ENCODE results near the gene NOS1AP.
"Not testable (repeated sequence)": the region's sequence is repeated elsewhere in the genome, so short reads cannot be mapped to it uniquely, and the experiment has no call there.

NOS1AP gene

DNA sequence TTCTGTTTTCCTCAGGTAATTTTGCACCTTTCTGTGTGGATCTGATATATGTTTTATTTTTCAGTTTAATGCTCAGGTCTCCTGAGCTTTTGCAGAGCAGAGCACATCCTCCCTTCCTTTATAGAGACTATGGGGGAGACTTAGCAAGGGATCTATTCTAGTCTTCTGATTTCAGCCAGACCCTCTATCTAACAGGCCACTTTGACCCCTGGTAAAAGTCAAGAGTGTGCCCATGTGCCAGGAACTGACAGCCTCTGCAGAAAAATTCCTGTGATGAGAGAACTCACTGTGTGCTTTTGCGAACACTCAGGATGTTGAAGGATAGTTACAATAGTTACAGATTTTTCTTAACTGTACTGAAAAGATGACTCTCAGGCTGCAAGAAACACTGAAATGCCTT is 123.3 kb downstream of the NOS1AP start:
- DNase-seq (ENCODE audit: low read depth in 2 of 2) = no peak

DNA sequence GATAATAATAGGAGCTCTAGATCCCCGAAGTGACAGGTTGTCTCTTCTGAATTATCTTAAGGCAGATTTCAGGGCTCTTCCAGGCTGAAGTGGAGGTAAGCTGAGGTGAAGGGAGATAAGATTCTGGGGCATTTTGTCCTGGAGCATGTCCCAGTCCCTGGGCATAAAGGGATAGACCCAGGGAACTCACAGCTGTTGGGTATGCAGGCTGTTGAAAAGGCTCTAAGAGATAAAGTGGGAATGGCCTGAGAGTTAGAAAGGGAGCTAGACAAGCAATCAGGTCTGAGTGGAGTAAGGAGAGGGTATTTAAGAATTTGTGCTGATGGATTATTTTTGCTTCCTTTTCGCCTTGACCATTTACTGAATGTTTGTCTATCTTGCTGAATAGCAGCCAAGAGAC is 123.7 kb downstream of the NOS1AP start:
- DNase-seq (ENCODE audit: low read depth in 2 of 2) = no peak

GRCh38 chr1:162193815-162194214 is 124.3 kb downstream of the NOS1AP start:
- DNase-seq (ENCODE audit: low read depth in 2 of 2) = no peak

DNA sequence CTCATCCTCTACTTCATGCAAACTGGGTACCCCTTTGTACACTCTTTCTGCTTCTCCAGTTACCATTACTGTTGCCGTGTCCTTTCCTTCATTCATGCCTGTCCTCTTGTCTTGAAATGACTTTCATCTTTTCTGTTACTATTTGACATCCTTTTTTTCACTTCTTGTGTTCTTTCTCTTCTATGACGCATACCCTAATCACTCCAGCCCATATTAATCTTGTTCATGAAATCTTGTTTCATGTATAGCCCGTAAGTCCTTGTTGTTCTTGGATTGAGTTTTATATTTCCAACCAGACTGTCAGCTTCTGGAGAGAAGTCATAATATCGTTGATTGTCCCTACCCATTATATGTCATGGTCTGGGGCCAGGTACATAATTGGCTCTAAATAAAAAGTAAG is 126.1 kb downstream of the NOS1AP start:
- DNase-seq (ENCODE audit: low read depth in 2 of 2) = no peak

GRCh38 chr1:162196387-162196786 is 126.9 kb downstream of the NOS1AP start:
- DNase-seq (ENCODE audit: low read depth in 2 of 2) = no peak

- no peak for DNase-seq (ENCODE audit: low read depth in 2 of 2)
Observed at GRCh38 chr1:162197041-162197531, 127.6 kb downstream of the NOS1AP start.

DNA sequence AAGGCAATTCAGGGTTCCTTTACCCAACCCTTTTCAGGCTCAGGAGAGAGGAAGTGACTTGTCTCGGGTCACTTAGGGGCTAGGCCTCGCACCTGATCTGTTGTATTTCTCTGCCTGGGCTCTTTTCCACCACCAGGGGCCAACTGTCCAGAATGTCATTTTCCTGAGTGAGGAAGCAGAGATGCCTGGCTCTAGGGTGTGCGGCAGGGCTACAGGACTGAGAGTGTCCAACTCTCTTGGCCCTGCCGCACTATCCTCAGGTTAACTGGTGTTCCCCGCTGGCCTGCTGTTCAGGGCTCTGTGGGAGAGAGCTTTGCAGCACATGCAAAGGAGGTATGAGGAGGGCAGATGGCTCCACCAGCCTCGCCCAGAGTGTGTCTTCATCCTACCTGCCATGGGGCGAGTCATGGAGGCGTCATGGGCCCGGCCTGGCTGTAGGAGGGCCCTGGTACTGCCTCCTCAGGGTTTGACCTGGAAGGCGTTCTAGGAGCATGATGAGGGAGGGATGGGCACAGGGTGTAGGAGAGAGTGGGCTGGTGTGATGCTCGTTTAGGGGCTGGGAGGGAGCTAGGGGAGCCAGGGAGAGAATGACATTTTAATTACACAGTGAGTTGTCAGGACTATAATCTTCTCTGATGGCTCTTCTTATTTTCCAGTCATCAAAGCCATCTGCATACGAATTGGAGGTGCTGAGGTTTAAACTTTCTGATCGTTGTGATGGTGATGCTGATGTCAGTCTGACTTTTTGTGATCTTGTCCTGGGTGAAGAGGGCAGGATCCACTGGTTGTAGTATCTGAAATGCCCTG is 128.3 kb downstream of the NOS1AP start:
- DNase-seq (ENCODE audit: low read depth in 2 of 2) = no peak

- DNase-seq (ENCODE audit: low read depth in 2 of 2) = no peak
Observed at GRCh38 chr1:162200096-162200847, 130.8 kb downstream of the NOS1AP start.

DNA sequence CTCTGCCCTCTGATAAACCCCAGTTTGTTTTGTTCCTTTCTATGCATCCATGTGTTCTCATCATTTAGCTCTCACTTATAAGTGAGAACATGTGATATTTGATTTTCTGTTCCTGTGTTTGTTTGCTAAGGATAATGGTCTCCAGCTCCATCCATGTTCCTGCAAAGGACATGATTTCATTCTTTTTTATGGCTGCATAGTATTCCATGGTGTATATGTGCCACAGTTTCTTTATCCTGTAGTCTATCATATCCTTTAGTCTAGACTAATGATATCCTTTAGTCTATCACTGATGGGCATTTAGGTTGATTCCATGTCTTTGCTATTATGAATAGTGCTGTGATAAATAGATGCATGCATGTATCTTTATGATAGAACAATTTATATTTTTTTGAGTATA is 131.6 kb downstream of the NOS1AP start:
- not testable (repeated sequence) for DNase-seq (ENCODE audit: low read depth in 2 of 2)

- no peak for DNase-seq (ENCODE audit: low read depth in 2 of 2)
Observed at GRCh38 chr1:162204129-162204822, 134.8 kb downstream of the NOS1AP start.

GRCh38 chr1:162204823-162205155 is 135.3 kb downstream of the NOS1AP start:
- DNase-seq (ENCODE audit: low read depth in 2 of 2) = no peak

- no peak for DNase-seq (ENCODE audit: low read depth in 2 of 2)
Observed at GRCh38 chr1:162206300-162206699, 136.8 kb downstream of the NOS1AP start.

GRCh38 chr1:162206749-162207635 is 137.5 kb downstream of the NOS1AP start:
- no peak for DNase-seq (ENCODE audit: low read depth in 2 of 2)

GRCh38 chr1:162207862-162208261 is 138.4 kb downstream of the NOS1AP start:
- DNase-seq (ENCODE audit: low read depth in 2 of 2) = no peak

DNA sequence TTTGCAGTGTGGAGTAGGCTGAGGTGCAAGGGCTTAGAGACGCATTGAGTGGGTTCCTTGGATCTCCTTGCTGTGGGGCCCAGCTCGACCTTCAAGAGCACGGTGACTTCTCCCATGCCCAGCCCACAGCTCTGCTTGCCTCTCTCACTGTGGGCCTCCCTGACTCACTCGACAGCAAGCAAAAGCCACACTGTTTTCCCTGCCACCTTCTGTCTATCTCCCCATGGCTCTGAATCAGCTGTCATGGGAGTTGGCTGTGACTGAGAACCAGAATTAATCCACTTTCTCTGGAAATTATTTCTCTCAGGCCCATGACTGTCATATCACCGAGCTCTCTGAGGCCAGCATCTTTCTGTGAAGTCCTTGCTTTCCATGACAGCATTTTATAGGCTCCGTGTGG is 140.7 kb downstream of the NOS1AP start:
- no peak for DNase-seq (ENCODE audit: low read depth in 2 of 2)

DNA sequence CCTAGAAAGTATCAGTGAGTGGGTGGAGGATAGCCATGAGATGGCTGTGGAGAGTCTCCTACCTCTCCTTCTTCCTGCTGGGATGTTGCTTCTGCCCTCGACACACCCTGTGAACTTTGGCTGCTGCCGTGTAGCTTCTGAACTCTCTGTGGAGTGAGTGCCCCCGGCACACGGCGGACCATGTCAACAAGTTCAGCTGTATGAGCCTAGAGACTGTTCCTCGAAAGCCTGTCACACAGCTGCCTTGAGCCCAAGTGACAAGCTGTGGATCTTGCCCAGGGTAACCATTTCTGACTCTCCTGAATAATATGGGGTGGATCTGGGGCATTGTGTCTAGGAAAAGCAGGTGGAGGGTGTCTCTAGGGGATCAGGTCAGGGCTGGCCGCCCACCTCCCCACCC is 143.2 kb downstream of the NOS1AP start:
- no peak for DNase-seq (ENCODE audit: low read depth in 2 of 2)

DNA sequence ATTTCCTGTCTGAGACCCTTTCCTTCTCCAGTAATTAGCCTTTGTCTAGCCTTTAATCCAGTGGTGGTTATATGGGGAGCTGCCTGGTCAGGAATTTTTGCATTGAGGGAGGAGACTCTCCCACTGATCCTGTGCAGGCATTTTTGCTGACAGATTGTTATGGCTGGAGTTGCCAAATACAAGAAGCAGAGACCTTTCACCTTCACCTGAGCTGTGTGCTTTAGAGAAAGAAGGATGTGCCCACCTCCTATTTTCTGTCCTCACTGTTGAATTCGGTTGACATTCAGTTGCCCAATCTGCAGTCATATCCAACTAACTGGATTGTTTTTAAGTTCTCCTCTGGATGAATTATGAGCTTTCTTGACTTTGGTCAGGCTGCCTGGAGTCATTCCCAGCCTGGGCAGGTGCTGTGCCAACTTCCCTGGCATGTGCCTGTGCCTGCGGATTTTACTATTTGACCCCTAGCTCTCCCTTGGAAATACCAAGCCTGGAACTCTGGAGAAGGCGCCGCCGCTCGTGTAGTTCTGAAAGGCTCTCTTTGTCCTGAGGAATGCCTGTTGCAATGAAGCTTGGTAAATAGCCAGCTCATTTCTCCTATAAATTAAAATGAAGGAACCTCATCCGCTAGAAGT is 143.9 kb downstream of the NOS1AP start:
- DNase-seq (ENCODE audit: low read depth in 2 of 2) = no peak

GRCh38 chr1:162214202-162214601 is 144.7 kb downstream of the NOS1AP start:
- DNase-seq (ENCODE audit: low read depth in 2 of 2) = no peak

DNA sequence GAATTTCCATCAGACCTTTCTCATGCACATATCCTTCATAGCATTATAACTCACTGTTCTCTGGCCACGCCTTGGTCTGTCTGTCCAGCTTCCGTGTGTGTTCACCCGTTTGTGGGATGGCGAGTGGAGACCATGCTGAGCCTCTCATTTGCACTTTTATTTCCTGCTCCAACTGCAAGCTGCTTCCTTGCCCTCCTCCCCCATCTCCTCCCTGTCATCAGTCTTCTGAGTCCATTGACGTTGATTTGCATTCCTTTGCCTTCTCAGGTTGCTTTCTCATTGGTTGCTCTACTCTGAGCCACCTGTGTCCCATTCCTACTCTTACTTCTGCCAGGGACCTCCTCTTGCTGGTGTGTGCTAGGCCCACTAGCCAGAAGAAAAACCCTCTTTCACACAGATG is 146.4 kb downstream of the NOS1AP start:
- no peak for DNase-seq (ENCODE audit: low read depth in 2 of 2)

DNA sequence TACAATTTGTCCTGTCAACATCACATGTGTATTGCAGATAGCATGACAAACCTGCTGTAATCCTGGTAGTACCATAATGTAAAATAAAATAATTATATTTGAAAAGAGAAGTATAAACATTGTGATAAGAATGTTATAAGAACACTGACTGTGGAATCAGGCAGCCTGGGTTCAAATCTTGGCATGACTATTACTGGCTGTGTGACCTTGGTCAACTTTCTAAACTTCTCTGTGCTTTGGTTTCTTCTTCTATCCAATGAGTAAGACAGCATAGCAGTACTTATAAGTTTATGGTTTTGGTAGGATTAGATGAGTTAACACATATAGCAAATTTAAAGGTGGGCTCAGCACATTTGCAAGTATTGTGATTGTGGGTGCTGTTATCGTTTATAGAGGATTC is 147.1 kb downstream of the NOS1AP start:
- DNase-seq (ENCODE audit: low read depth in 2 of 2) = no peak

DNA sequence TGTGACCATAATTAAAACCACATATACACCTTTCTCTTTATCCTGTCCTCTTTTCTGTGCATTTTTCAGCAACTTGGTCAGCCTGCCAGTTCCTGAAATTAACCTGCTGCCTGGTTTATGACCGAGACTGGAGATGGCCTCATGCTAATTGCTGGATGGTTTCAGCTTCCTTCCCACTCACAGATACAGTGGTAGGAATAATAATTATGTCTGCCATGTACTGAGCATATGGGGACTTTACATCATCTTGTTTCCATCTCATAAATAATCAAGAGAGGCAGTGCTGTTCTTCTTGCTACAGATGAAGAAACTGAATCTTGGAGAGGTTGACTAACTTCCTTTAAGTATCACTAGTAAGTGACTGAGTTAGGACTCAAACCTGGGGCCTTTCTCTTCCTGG is 148.2 kb downstream of the NOS1AP start:
- DNase-seq (ENCODE audit: low read depth in 2 of 2) = no peak
